K562 (cell line): Measurements from ENCODE around the gene COL16A1. TPM values are rescaled to one million over a fixed set of nuclear protein-coding genes. Genes with fewer than 3 reads are reported as not detected.

Source experiments
- CHCHD3 ChIP-seq: fragments of 250-450 bp; sonication (Bioruptor Pico); IDR thresholded peaks from 2 replicates; pipeline ENCODE4 v2.1.2; 2022; ENCODE audit warnings: mild to moderate bottlenecking
- ILF3 ChIP-seq: fragments of 450-650 bp; IDR thresholded peaks from 2 replicates; pipeline ENCODE4 v1.6.1; 2018; ENCODE audit warnings: antibody characterized with exemption, mild to moderate bottlenecking, moderate library complexity, borderline replicate concordance
- KAT7 ChIP-seq: sonication (generic); formaldehyde crosslinking; IDR thresholded peaks from 2 replicates; pipeline ENCODE4 v1.8.0; 2022; ENCODE audit warnings: missing genetic modification reagents, mild to moderate bottlenecking, borderline replicate concordance
- MYC ChIP-seq, 2 experiments: fragments of 250-450 bp in 1 of 2; sonication (Bioruptor Pico) in 1 of 2; IDR thresholded peaks; 2 replicates each; pipeline versions ENCODE4 v1.5.1 to v1.6.1; 2012 to 2021; ENCODE audit warnings: low read depth in 2 of 2, borderline replicate concordance in 1 of 2, improper control_type of control experiment in 1 of 2, low read length in 1 of 2, mild to moderate bottlenecking in 1 of 2, moderate library complexity in 1 of 2
- NFIC ChIP-seq: fragments of 450-650 bp; IDR thresholded peaks from 2 replicates; pipeline ENCODE4 v1.6.1; 2017; ENCODE audit warnings: mild to moderate bottlenecking, inconsistent platforms
- POLR3A ChIP-seq: IDR thresholded peaks from 2 replicates; pipeline ENCODE4 v1.6.1; 2011; ENCODE audit warnings: borderline replicate concordance, mild to moderate bottlenecking, moderate library complexity; ENCODE audit not compliant: insufficient read length, insufficient read depth; ENCODE audit errors: extremely low read depth
- PURB ChIP-seq: sonication (generic); formaldehyde crosslinking; IDR thresholded peaks from 2 replicates; pipeline ENCODE4 v1.9.0; 2021; ENCODE audit warnings: low read depth, mild to moderate bottlenecking, missing genetic modification reagents
- TGIF2 ChIP-seq: sonication (generic); formaldehyde crosslinking; IDR thresholded peaks from 2 replicates; pipeline ENCODE4 v1.8.1; 2022; ENCODE audit warnings: mild to moderate bottlenecking, missing genetic modification reagents, moderate library complexity
- ZFP30 ChIP-seq: fragments of 250-450 bp; sonication (Bioruptor Pico); IDR thresholded peaks from 2 replicates; pipeline ENCODE4 v1.8.0; 2022; ENCODE audit warnings: moderate library complexity, mild to moderate bottlenecking, inconsistent platforms, borderline replicate concordance
- ZNF143 ChIP-seq: sonication (generic); formaldehyde crosslinking; IDR thresholded peaks from 2 replicates; pipeline ENCODE4 v1.9.0; 2022; ENCODE audit warnings: mild to moderate bottlenecking, missing genetic modification reagents
- ZNF165 ChIP-seq: fragments of 250-450 bp; sonication (Bioruptor Pico); IDR thresholded peaks from 2 replicates; pipeline ENCODE4 v1.4.0; 2020; ENCODE audit warnings: borderline replicate concordance
- ZNF23 ChIP-seq: fragments of 250-450 bp; sonication (Bioruptor Pico); IDR thresholded peaks from 2 replicates; pipeline ENCODE4 v1.4.0; 2020; ENCODE audit warnings: mild to moderate bottlenecking
- polyA plus RNA-seq, 8 experiments: library from polyadenylated mRNA; depleted of rRNA in 4 of 8; stranded (reverse) in 5 of 8; unstranded in 3 of 8; fragments of >200 nt; fragmentation: Nextera tagmentation in 2 of 8; fragmentation: Illumina TruSeq in 1 of 8; extraction: Ambion mirVana in 2 of 8; extraction: Trizol in 1 of 8; gene quantifications; 2 replicates each; pipeline versions ENCODE4 v1.2.1 to v1.2.3, GENCODE V29; 2011 to 2014; ENCODE audit warnings: inconsistent platforms in 1 of 8, missing spikeins in 1 of 8
- total RNA-seq, 7 experiments: library from RNA; depleted of rRNA in 6 of 7; stranded (reverse); fragments of >200 nt in 6 of 7; fragmentation: Illumina TruSeq in 2 of 7; extraction: Trizol in 2 of 7; gene quantifications; 2 replicates each; pipeline versions ENCODE4 v1.2.1 to v1.2.3, GENCODE V29; 2011 to 2021; ENCODE audit warnings: low replicate concordance in 1 of 7
- TF ChIP-seq, protein P1 (sequence below): sonication (generic); formaldehyde crosslinking; IDR thresholded peaks from 2 replicates; pipeline ENCODE4 v1.8.1; 2022; ENCODE audit warnings: missing genetic modification reagents
- TF ChIP-seq, protein P2 (sequence below): fragments of 200-800 bp; sonication (Bioruptor generic); IDR thresholded peaks from 2 replicates; pipeline ENCODE4 v1.6.1; 2016; ENCODE audit warnings: missing genetic modification characterization, missing compliant biosample characterization
- TF ChIP-seq, protein P3 (sequence below): sonication (generic); formaldehyde crosslinking; IDR thresholded peaks from 2 replicates; pipeline ENCODE4 v1.8.0; 2022; ENCODE audit warnings: mild to moderate bottlenecking, missing genetic modification reagents

Gene COL16A1
- total and polyA plus RNA-seq, 9 of the 15 experiments (the other 6 are each of a cell fraction or from before 2014, with no cell fraction given): 0.11 to 0.60 (median 0.11) TPM; not detected in 6

DNA sequence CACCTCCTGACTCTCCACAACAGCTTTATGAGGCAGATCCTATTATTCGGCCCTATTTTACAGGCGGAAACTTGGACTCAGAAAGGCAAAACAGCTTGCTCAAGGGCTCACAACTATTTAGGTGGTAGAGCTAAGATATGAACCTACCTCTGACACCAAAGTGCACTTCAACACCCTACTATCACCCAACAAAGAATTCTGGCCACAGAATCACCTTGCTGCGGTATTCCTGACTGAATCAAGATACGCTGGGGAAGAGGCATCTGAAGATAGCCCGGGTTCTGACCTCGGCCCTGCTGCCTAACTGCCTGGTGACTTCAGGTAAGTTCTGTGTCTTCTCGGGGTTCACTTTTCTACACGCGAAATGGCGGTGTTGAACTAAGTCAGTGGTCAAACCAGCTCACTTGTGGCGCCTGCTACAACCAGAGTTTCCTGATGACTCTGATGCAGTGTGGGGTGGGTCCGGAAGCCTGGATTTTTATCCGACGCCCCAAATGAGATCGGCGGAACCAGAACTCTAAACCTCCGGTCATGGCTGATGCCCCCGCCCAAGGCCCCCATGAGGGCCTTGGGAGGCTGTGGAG, 59.7 kb downstream of the COL16A1 start (continued):
- TF ChIP-seq, protein P1, sequence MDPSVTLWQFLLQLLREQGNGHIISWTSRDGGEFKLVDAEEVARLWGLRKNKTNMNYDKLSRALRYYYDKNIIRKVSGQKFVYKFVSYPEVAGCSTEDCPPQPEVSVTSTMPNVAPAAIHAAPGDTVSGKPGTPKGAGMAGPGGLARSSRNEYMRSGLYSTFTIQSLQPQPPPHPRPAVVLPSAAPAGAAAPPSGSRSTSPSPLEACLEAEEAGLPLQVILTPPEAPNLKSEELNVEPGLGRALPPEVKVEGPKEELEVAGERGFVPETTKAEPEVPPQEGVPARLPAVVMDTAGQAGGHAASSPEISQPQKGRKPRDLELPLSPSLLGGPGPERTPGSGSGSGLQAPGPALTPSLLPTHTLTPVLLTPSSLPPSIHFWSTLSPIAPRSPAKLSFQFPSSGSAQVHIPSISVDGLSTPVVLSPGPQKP (CRISPR knock-in tag): no peak
- TF ChIP-seq ZNF143 (CRISPR knock-in tag) (peak; percentile 58; the same call in 1 of the 2 replicates), PURB (no peak), NFIC (no peak; the same call in none of the 2 replicates), CHCHD3 (CRISPR knock-in tag) (no peak), ILF3 (no peak), ZFP30 (no peak), ZNF23 (no peak), ZNF165 (CRISPR knock-in tag) (0 out of 2 replicates have a peak, but pooled peaks have one; percentile 34), MYC (IDR thresholded peaks at IDR 0.05; ENCODE audit: low read depth, low read length) (no peak), MYC (CRISPR knock-in tag; IDR thresholded peaks at IDR 0.05; ENCODE audit: borderline replicate concordance, low read depth) (0 out of 2 replicates have a peak, but pooled peaks have one; percentile 59), POLR3A (no peak), KAT7 (CRISPR knock-in tag) (peak; percentile 33; the same call in 1 of the 2 replicates), TGIF2 (no peak)
- TF ChIP-seq, protein P2, sequence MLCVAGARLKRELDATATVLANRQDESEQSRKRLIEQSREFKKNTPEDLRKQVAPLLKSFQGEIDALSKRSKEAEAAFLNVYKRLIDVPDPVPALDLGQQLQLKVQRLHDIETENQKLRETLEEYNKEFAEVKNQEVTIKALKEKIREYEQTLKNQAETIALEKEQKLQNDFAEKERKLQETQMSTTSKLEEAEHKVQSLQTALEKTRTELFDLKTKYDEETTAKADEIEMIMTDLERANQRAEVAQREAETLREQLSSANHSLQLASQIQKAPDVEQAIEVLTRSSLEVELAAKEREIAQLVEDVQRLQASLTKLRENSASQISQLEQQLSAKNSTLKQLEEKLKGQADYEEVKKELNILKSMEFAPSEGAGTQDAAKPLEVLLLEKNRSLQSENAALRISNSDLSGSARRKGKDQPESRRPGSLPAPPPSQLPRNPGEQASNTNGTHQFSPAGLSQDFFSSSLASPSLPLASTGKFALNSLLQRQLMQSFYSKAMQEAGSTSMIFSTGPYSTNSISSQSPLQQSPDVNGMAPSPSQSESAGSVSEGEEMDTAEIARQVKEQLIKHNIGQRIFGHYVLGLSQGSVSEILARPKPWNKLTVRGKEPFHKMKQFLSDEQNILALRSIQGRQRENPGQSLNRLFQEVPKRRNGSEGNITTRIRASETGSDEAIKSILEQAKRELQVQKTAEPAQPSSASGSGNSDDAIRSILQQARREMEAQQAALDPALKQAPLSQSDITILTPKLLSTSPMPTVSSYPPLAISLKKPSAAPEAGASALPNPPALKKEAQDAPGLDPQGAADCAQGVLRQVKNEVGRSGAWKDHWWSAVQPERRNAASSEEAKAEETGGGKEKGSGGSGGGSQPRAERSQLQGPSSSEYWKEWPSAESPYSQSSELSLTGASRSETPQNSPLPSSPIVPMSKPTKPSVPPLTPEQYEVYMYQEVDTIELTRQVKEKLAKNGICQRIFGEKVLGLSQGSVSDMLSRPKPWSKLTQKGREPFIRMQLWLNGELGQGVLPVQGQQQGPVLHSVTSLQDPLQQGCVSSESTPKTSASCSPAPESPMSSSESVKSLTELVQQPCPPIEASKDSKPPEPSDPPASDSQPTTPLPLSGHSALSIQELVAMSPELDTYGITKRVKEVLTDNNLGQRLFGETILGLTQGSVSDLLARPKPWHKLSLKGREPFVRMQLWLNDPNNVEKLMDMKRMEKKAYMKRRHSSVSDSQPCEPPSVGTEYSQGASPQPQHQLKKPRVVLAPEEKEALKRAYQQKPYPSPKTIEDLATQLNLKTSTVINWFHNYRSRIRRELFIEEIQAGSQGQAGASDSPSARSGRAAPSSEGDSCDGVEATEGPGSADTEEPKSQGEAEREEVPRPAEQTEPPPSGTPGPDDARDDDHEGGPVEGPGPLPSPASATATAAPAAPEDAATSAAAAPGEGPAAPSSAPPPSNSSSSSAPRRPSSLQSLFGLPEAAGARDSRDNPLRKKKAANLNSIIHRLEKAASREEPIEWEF (CRISPR knock-in tag): no peak
- TF ChIP-seq, protein P3, sequence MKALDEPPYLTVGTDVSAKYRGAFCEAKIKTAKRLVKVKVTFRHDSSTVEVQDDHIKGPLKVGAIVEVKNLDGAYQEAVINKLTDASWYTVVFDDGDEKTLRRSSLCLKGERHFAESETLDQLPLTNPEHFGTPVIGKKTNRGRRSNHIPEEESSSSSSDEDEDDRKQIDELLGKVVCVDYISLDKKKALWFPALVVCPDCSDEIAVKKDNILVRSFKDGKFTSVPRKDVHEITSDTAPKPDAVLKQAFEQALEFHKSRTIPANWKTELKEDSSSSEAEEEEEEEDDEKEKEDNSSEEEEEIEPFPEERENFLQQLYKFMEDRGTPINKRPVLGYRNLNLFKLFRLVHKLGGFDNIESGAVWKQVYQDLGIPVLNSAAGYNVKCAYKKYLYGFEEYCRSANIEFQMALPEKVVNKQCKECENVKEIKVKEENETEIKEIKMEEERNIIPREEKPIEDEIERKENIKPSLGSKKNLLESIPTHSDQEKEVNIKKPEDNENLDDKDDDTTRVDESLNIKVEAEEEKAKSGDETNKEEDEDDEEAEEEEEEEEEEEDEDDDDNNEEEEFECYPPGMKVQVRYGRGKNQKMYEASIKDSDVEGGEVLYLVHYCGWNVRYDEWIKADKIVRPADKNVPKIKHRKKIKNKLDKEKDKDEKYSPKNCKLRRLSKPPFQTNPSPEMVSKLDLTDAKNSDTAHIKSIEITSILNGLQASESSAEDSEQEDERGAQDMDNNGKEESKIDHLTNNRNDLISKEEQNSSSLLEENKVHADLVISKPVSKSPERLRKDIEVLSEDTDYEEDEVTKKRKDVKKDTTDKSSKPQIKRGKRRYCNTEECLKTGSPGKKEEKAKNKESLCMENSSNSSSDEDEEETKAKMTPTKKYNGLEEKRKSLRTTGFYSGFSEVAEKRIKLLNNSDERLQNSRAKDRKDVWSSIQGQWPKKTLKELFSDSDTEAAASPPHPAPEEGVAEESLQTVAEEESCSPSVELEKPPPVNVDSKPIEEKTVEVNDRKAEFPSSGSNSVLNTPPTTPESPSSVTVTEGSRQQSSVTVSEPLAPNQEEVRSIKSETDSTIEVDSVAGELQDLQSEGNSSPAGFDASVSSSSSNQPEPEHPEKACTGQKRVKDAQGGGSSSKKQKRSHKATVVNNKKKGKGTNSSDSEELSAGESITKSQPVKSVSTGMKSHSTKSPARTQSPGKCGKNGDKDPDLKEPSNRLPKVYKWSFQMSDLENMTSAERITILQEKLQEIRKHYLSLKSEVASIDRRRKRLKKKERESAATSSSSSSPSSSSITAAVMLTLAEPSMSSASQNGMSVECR: 0 out of 2 replicates have a peak, but pooled peaks have one; percentile 45
